ENCODE data around the gene MUC7.

The MUC7 gene

GRCh38 chr4:70471897-70472296, at the start of gene MUC7:
MUC7 (plus strand) TSS chr4:70472197; CDS start chr4:70474022, 1,825 bp downstream.
- Histone ChIP-seq H3K79me2 (ENCODE audit: insufficient read depth, low read depth) (no peaks in the 10 kb centered on the region), H3K4me2 (no peak within 1 kb of the TSS), H3K36me3 (ENCODE audit: insufficient read depth) (no peaks in the 10 kb centered on the region), H3K4me1 (ENCODE audit: low read depth, poor library complexity, severe bottlenecking) (no peaks in the 10 kb centered on the region), H3K27me3 (ENCODE audit: insufficient read depth, low read depth) (no peaks in the 10 kb centered on the region), H4K20me1 (ENCODE audit: insufficient read depth) (no peaks in the 10 kb centered on the region), H3K27ac (no peak within 1 kb of the TSS), H3K4me3 (IDR thresholded peaks at IDR 0.05; ENCODE audit: insufficient read depth, low read depth, low read length) (no peak within 1 kb of the TSS), H3K9ac (no peak within 1 kb of the TSS), H2AFZ (ENCODE audit: low read depth) (no peak within 1 kb of the TSS)
- no peak for TF ChIP-seq CTCF (conservative IDR thresholded peaks at IDR 0.05; ENCODE audit: low read depth, low read length)

- H4K20me1 ChIP-seq (ENCODE audit: insufficient read depth) = no peaks in the 10 kb centered on the region
- no peak overlapping the region for H2AFZ ChIP-seq (ENCODE audit: low read depth)
- H3K4me3 ChIP-seq (IDR thresholded peaks at IDR 0.05; ENCODE audit: insufficient read depth, low read depth, low read length) = no peak overlapping the region
- no peak for TF ChIP-seq CTCF (conservative IDR thresholded peaks at IDR 0.05; ENCODE audit: low read depth, low read length)
- no peak overlapping the region for H3K4me2 ChIP-seq
- H3K79me2 ChIP-seq (ENCODE audit: insufficient read depth, low read depth) = no peaks in the 10 kb centered on the region
- peaks cover 14% of the 10 kb centered on the region for H3K4me1 ChIP-seq (ENCODE audit: low read depth, poor library complexity, severe bottlenecking)
- no peaks in the 10 kb centered on the region for H3K36me3 ChIP-seq (ENCODE audit: insufficient read depth)
- H3K27ac ChIP-seq = no peak overlapping the region
- no peaks in the 10 kb centered on the region for H3K27me3 ChIP-seq (ENCODE audit: insufficient read depth, low read depth)
- H3K9ac ChIP-seq = no peak overlapping the region
Observed at GRCh38 chr4:70425306-70425705, 46.7 kb upstream of the MUC7 start.

- no peak overlapping the region for H3K9ac ChIP-seq
- H3K27ac ChIP-seq = no peak overlapping the region
- H4K20me1 ChIP-seq (ENCODE audit: insufficient read depth) = no peaks in the 10 kb centered on the region
- no peak overlapping the region for H3K4me3 ChIP-seq (IDR thresholded peaks at IDR 0.05; ENCODE audit: insufficient read depth, low read depth, low read length)
- H3K36me3 ChIP-seq (ENCODE audit: insufficient read depth) = no peaks in the 10 kb centered on the region
- H2AFZ ChIP-seq (ENCODE audit: low read depth) = no peak overlapping the region
- no peaks in the 10 kb centered on the region for H3K27me3 ChIP-seq (ENCODE audit: insufficient read depth, low read depth)
- H3K4me2 ChIP-seq = no peak overlapping the region
- H3K4me1 ChIP-seq (ENCODE audit: low read depth, poor library complexity, severe bottlenecking) = peaks cover 14% of the 10 kb centered on the region
- TF ChIP-seq CTCF (conservative IDR thresholded peaks at IDR 0.05; ENCODE audit: low read depth, low read length) = no peak
- H3K79me2 ChIP-seq (ENCODE audit: insufficient read depth, low read depth) = no peaks in the 10 kb centered on the region
Observed at GRCh38 chr4:70426789-70427188, 45.2 kb upstream of the MUC7 start.

GRCh38 chr4:70437197-70437596, 34.8 kb upstream of the MUC7 start:
- Histone ChIP-seq H3K36me3 (ENCODE audit: insufficient read depth) (no peaks in the 10 kb centered on the region), H3K4me3 (IDR thresholded peaks at IDR 0.05; ENCODE audit: insufficient read depth, low read depth, low read length) (no peak overlapping the region), H3K9ac (no peak overlapping the region), H3K4me1 (ENCODE audit: low read depth, poor library complexity, severe bottlenecking) (peaks cover 5% of the 10 kb centered on the region), H3K27ac (no peak overlapping the region), H4K20me1 (ENCODE audit: insufficient read depth) (no peaks in the 10 kb centered on the region), H3K4me2 (no peak overlapping the region), H2AFZ (ENCODE audit: low read depth) (no peak overlapping the region), H3K79me2 (ENCODE audit: insufficient read depth, low read depth) (no peaks in the 10 kb centered on the region), H3K27me3 (ENCODE audit: insufficient read depth, low read depth) (no peaks in the 10 kb centered on the region)
- TF ChIP-seq CTCF (conservative IDR thresholded peaks at IDR 0.05; ENCODE audit: low read depth, low read length) = no peak

Measured in KMS-11 (cell line).